ENCODE data around the gene ITGB1. TPM values are rescaled to one million over a fixed set of nuclear protein-coding genes. Genes with fewer than 3 reads are reported as not detected.
A peak's percentile ranks its signal among the peaks of the same experiment; 100 is the strongest.

The ITGB1 gene
- total and polyA plus RNA-seq, 2 experiments from 2014 or later, result 317 to 439 TPM

DNA sequence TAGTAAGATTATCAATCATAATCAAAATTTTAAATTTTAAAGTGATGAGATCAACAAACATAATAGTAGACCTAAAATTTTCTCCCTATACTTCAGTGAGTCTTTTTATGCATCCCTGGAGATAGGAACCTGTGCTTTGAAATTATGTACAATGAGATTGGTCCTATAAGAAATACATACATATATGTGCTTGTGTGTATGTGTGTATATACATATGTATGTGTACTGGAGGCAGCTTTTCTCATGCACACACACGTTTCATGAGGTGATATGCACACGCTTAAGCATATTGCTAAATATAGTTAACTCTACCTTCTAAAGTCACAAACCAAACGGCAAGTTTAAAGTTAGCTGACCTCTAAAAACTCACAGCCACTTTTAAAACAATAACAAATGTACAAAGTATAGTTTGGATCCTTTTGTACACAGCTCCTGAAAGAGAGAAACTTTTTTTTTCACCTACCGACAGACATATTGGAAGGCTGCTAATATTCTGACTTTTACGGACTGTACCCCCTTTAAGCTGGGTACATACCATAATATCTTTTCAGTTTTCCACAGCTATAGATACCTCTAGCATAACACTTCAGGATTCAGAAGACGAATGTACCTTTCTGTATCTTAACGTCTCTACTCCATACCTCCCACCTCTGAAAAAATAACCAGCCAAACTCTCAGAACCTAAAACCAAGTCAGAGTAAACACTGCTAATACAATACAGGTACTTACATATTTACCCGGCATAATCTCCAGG, 3.3 kb downstream of the ITGB1 start:
- Histone ChIP-seq H2AFZ (no peak overlapping the region), H3K4me3 (peak overlapping the region; percentile 76), H4K20me1 (replicated peaks; ENCODE audit: insufficient read depth) (peaks cover 30% of the 10 kb centered on the region), H3K4me2 (peak overlapping the region; percentile 92), H3K4me1 (ENCODE audit: insufficient read depth) (peaks cover 68% of the 10 kb centered on the region), H3K27ac (ENCODE audit: low read depth) (peak overlapping the region; percentile 15; the same call in 1 of the 2 replicates), H3K9me2 (ENCODE audit: insufficient read depth) (no peaks in the 10 kb centered on the region), H3K36me3 (ENCODE audit: insufficient read depth) (no peaks in the 10 kb centered on the region), H3K79me2 (replicated peaks; ENCODE audit: insufficient read depth) (peaks cover 88% of the 10 kb centered on the region), H3K27me3 (ENCODE audit: insufficient read depth) (no peaks in the 10 kb centered on the region), H3F3A (replicated peaks; ENCODE audit: low read depth) (no peaks in the 10 kb centered on the region)
- TF ChIP-seq, protein P1, sequence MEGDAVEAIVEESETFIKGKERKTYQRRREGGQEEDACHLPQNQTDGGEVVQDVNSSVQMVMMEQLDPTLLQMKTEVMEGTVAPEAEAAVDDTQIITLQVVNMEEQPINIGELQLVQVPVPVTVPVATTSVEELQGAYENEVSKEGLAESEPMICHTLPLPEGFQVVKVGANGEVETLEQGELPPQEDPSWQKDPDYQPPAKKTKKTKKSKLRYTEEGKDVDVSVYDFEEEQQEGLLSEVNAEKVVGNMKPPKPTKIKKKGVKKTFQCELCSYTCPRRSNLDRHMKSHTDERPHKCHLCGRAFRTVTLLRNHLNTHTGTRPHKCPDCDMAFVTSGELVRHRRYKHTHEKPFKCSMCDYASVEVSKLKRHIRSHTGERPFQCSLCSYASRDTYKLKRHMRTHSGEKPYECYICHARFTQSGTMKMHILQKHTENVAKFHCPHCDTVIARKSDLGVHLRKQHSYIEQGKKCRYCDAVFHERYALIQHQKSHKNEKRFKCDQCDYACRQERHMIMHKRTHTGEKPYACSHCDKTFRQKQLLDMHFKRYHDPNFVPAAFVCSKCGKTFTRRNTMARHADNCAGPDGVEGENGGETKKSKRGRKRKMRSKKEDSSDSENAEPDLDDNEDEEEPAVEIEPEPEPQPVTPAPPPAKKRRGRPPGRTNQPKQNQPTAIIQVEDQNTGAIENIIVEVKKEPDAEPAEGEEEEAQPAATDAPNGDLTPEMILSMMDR (conservative IDR thresholded peaks at IDR 0.05; ENCODE audit: low read depth in 2 of 2), result no peak
- TF ChIP-seq, protein P2, sequence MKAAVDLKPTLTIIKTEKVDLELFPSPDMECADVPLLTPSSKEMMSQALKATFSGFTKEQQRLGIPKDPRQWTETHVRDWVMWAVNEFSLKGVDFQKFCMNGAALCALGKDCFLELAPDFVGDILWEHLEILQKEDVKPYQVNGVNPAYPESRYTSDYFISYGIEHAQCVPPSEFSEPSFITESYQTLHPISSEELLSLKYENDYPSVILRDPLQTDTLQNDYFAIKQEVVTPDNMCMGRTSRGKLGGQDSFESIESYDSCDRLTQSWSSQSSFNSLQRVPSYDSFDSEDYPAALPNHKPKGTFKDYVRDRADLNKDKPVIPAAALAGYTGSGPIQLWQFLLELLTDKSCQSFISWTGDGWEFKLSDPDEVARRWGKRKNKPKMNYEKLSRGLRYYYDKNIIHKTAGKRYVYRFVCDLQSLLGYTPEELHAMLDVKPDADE (IDR thresholded peaks at IDR 0.05), result no peak
- TF ChIP-seq, protein P3, sequence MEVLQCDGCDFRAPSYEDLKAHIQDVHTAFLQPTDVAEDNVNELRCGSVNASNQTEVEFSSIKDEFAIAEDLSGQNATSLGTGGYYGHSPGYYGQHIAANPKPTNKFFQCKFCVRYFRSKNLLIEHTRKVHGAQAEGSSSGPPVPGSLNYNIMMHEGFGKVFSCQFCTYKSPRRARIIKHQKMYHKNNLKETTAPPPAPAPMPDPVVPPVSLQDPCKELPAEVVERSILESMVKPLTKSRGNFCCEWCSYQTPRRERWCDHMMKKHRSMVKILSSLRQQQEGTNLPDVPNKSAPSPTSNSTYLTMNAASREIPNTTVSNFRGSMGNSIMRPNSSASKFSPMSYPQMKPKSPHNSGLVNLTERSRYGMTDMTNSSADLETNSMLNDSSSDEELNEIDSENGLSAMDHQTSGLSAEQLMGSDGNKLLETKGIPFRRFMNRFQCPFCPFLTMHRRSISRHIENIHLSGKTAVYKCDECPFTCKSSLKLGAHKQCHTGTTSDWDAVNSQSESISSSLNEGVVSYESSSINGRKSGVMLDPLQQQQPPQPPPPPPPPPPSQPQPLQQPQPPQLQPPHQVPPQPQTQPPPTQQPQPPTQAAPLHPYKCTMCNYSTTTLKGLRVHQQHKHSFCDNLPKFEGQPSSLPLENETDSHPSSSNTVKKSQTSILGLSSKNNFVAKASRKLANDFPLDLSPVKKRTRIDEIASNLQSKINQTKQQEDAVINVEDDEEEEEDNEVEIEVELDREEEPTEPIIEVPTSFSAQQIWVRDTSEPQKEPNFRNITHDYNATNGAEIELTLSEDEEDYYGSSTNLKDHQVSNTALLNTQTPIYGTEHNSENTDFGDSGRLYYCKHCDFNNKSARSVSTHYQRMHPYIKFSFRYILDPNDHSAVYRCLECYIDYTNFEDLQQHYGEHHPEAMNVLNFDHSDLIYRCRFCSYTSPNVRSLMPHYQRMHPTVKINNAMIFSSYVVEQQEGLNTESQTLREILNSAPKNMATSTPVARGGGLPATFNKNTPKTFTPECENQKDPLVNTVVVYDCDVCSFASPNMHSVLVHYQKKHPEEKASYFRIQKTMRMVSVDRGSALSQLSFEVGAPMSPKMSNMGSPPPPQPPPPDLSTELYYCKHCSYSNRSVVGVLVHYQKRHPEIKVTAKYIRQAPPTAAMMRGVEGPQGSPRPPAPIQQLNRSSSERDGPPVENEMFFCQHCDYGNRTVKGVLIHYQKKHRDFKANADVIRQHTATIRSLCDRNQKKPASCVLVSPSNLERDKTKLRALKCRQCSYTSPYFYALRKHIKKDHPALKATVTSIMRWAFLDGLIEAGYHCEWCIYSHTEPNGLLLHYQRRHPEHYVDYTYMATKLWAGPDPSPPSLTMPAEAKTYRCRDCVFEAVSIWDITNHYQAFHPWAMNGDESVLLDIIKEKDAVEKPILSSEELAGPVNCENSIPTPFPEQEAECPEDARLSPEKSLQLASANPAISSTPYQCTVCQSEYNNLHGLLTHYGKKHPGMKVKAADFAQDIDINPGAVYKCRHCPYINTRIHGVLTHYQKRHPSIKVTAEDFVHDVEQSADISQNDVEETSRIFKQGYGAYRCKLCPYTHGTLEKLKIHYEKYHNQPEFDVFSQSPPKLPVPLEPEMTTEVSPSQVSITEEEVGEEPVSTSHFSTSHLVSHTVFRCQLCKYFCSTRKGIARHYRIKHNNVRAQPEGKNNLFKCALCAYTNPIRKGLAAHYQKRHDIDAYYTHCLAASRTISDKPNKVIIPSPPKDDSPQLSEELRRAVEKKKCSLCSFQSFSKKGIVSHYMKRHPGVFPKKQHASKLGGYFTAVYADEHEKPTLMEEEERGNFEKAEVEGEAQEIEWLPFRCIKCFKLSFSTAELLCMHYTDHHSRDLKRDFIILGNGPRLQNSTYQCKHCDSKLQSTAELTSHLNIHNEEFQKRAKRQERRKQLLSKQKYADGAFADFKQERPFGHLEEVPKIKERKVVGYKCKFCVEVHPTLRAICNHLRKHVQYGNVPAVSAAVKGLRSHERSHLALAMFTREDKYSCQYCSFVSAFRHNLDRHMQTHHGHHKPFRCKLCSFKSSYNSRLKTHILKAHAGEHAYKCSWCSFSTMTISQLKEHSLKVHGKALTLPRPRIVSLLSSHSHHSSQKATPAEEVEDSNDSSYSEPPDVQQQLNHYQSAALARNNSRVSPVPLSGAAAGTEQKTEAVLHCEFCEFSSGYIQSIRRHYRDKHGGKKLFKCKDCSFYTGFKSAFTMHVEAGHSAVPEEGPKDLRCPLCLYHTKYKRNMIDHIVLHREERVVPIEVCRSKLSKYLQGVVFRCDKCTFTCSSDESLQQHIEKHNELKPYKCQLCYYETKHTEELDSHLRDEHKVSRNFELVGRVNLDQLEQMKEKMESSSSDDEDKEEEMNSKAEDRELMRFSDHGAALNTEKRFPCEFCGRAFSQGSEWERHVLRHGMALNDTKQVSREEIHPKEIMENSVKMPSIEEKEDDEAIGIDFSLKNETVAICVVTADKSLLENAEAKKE (CRISPR knock-in tag; IDR thresholded peaks at IDR 0.05), result no peak
- TF ChIP-seq CREB1 (CRISPR knock-in tag; IDR thresholded peaks at IDR 0.05; ENCODE audit: low read depth), result no peak
- TF ChIP-seq, protein P4, sequence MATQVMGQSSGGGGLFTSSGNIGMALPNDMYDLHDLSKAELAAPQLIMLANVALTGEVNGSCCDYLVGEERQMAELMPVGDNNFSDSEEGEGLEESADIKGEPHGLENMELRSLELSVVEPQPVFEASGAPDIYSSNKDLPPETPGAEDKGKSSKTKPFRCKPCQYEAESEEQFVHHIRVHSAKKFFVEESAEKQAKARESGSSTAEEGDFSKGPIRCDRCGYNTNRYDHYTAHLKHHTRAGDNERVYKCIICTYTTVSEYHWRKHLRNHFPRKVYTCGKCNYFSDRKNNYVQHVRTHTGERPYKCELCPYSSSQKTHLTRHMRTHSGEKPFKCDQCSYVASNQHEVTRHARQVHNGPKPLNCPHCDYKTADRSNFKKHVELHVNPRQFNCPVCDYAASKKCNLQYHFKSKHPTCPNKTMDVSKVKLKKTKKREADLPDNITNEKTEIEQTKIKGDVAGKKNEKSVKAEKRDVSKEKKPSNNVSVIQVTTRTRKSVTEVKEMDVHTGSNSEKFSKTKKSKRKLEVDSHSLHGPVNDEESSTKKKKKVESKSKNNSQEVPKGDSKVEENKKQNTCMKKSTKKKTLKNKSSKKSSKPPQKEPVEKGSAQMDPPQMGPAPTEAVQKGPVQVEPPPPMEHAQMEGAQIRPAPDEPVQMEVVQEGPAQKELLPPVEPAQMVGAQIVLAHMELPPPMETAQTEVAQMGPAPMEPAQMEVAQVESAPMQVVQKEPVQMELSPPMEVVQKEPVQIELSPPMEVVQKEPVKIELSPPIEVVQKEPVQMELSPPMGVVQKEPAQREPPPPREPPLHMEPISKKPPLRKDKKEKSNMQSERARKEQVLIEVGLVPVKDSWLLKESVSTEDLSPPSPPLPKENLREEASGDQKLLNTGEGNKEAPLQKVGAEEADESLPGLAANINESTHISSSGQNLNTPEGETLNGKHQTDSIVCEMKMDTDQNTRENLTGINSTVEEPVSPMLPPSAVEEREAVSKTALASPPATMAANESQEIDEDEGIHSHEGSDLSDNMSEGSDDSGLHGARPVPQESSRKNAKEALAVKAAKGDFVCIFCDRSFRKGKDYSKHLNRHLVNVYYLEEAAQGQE (IDR thresholded peaks at IDR 0.05; ENCODE audit: unreplicated experiment), result no peak
- no peak for TF ChIP-seq EZH2phosphoT487 (IDR thresholded peaks at IDR 0.05; ENCODE audit: unreplicated experiment)
- TF ChIP-seq EZH2 (IDR thresholded peaks at IDR 0.05; ENCODE audit: low read depth, unreplicated experiment), result no peak
- no peak for TF ChIP-seq STAT1 (IDR thresholded peaks at IDR 0.05; ENCODE audit: unreplicated experiment)
- TF ChIP-seq NANOG (IDR thresholded peaks at IDR 0.05; ENCODE audit: borderline replicate concordance), result no peak
- H3K9me3 Mint-ChIP-seq, result no peaks in the 10 kb centered on the region; the same call in 2 of the 3 replicates
- DNase-seq (ENCODE audit: low spot score) (no peak), ATAC-seq (no peak)
- H3K27me3 Mint-ChIP-seq (ENCODE audit: insufficient read depth, low read depth, poor library complexity), result peaks cover 9% of the 10 kb centered on the region
- peak overlapping the region; percentile 81 for H3K4me3 Mint-ChIP-seq
- no peaks in the 10 kb centered on the region for H3K36me3 Mint-ChIP-seq (ENCODE audit: low read depth)
- peaks cover 74% of the 10 kb centered on the region for H3K4me1 Mint-ChIP-seq
- peak overlapping the region; percentile 54 for H3K27ac Mint-ChIP-seq
